HG03432 (cell line): ENCODE measurements around the gene MEGF6.

Experiments used
- ATAC-seq: cut with Tn5 transposase; IDR thresholded peaks from one replicate; pipeline ENCODE4 v1.9.1; 2021; ENCODE audit warnings: mild to moderate bottlenecking, moderate library complexity; ENCODE audit not compliant: unreplicated experiment

MEGF6 gene

DNA sequence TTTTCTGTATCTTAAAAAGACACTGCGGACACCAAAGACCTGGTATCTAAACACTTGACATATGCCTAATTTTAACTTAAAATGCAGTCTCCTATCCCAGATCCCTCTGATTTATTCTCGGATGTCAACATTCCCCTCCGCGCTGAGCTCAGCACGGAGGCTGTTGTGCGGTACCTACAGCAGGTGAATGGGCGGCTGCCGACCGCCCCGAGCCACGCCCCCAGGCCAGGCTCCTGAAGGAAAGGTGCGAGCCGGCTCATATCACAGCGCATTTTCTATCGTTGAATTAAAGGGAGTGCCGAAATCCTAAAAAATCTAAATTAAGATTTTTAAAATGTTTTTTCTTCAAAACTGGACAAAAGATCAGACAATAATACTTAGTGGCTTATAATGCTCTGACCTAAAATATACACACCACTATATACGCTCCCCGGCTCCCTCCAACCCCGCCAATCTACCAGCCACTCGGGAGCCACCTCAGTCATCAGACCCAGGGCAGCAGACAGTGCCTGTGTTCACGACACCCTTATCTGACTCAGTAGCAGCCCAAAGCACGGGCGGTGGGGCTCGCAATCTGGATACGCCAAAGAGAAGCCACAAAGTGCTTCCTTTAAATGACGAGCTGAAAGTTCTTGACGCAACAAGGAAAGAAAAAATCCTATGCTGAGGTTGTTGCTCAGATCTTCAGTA is 34.5 kb upstream of the MEGF6 start:
- no peak for ATAC-seq

GRCh38 chr1:3645247-3645646 is 33.9 kb upstream of the MEGF6 start:
- no peak for ATAC-seq

DNA sequence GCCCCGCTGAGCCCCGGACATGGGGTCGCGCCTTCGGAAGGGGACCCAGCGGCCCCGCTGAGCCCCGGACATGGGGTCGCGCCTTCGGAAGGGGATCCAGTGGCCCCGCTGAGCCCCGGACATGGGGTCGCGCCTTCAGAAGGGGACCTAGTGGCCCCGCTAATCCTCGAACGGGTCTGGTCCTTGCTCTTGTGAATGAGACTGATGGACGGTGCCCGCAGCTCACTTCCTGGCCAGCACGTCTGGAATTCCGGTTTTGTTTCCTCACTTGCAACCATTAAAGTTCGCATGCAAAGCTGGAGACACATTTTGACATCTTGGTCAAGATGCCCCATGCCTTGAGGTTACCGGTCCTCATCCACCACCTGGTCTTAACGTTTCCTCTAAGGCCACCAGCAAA is 33.0 kb upstream of the MEGF6 start:
- no peak for ATAC-seq

DNA sequence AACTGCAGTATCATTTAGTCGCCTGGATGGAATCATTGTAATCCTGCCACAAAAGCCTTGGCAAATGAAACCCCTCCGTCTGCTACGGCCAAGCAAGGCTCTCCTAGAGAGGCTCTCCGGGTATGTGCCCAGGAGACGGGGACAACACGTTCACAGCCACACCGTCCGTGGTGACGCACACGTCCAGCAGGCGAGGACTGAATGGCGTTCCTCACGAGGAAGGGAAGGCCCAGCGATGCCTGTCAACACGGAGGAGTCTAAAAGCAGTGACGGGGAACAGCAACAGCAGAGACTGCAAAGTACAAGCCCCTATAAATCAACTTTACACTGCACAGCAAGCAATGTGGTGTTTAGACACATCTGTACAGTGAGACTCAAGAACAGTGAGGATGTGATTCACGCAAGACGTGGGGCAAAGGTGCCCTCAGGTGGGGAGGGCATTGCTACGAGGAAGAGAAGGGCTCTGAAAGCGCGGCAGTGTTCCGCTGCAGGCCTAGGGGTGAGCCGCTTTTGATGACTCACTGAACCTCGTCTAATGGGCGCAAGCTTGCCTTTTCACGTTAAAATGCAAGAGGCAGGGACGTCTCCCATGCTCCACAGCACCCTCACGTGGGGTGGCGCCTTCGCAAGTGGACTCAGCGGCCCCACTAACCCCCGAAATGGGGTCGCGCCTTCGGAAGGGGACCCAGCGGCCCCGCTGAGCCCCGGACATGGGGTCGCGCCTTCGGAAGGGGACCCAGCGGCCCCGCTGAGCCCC is 31.8 kb upstream of the MEGF6 start:
- no peak for ATAC-seq

- no peak for ATAC-seq
Observed at GRCh38 chr1:3641816-3642215, 30.5 kb upstream of the MEGF6 start.

GRCh38 chr1:3641046-3641760 is 29.9 kb upstream of the MEGF6 start:
- ATAC-seq: no peak

DNA sequence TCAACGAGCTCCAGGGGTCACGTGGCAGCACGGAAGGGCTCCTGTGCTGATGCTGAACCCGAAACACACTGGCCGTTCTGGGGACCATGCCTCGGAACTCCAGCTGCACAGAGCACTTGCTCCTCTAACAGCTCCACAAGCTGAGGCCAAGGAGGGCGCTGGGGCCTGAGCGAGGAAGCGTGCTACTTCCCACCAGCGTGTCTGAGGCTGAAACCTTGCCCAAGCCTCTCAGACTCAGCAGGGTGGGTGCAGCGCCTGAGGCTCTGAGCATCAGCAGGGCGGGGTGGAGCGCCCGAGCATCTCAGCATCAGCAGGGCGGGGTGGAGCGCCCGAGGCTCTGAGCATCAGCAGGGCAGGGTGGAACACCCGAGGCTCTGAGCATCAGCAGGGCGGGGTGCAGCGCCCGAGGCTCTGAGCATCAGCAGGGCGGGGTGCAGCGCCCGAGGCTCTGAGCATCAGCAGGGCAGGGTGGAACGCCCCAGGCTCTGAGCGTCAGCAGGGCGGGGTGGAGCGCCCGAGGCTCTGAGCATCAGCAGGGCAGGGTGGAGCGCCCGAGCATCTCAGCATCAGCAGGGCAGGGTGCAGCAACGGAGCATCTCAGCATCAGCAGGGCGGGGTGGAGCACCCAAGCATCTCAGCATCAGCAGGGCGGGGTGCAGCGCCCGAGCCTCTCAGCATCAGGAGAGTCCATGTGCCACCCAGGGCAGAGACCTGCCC is 29.0 kb upstream of the MEGF6 start:
- no peak for ATAC-seq

DNA sequence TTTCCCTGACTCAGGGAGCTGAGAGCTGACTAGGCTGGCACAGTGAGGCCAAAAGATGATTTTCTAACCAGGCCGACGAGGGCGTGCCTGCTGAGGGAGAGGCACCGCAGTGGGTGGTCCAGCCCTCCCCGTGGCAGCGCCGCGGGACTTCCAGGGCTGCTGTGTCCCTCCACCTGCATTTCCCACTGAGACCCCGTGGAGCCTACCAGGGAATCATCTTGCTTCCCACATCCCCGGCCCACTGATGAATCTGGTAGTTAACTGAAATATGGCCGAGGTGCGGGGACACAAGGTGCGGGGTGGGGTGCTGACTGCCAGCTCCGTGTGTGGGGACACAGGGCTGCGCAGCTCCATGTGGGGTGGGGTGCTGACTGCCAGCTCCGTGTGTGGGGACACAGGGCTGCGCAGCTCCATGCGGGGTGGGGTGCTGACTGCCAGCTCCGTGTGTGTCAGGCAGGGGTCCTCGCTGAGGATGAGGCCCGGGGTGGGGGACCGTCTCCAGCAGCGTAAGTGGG is 28.1 kb upstream of the MEGF6 start:
- no peak for ATAC-seq

DNA sequence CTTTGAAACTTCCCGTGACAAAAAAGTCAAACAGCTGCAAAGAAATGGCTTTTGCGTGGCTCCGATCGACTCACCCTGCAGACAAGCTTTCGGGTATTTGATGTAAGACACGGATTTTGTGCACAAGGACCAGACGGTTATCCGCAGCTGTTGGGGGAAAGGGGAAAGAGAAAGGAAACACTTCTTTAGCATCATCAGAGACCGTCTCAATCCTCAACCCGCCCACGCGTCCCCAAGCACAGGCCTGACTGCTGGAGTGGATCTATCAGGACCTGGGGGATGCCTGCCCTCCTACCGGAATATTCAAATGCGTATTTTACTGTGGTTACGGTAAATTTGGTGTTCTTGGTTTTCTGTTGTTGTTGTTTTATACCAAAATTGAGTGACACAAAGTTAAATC is 27.4 kb upstream of the MEGF6 start:
- ATAC-seq: no peak

DNA sequence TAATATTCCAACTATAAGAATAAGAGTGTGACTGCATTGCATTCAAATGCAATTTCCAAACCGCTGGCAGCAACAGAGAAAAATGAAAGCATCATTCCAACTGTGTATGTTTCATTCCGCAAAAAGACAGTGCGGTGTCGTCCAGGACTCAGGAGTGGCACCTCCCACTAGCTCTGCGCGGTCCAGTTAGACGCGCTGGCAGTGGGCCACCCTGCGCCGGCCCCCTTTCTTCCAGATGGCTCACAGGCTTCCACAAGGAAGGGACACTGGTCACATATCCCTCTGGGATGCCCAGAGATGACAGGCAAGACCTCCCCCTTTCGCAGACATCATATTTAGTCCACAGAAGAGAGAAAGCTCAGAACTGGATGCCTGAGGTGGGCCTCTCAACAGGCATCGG is 26.7 kb upstream of the MEGF6 start:
- no peak for ATAC-seq

DNA sequence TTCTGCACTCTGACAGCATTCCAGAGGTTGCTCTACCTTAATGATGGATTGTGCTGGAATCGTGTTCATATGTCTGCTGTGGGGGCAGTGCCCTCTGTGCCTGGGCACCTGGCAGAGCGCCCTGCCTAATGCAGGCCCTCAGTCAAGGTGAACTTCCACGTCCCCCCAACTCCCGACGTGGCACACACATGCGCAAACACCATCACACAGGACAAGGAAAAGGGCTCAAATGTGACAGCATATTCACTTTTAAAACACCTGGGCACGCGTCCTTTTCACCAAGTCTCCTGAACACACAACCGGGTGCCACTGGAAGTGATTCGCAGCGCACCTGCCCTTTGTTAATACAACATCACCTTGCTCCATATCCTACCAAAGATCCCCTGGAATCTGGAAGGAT is 25.2 kb upstream of the MEGF6 start:
- no peak for ATAC-seq

DNA sequence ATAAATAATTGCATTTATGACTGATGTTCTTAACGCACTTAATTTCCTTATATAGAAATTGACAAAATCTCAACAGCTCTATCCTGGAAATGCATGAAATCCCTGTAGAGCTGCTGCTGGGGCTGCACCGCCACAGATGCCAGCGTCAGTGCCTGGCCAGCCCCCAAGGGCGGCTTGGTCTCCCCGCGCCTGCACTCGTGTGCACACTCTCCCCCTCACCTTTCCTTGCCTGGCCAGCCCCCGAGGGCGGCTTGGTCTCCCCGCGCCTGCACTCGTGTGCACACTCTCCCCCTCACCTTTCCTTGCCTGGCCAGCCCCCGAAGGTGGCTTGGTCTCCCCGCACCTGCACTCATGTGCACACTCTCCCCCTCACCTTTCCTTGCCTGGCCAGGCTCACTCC is 24.8 kb upstream of the MEGF6 start:
- ATAC-seq: no peak

DNA sequence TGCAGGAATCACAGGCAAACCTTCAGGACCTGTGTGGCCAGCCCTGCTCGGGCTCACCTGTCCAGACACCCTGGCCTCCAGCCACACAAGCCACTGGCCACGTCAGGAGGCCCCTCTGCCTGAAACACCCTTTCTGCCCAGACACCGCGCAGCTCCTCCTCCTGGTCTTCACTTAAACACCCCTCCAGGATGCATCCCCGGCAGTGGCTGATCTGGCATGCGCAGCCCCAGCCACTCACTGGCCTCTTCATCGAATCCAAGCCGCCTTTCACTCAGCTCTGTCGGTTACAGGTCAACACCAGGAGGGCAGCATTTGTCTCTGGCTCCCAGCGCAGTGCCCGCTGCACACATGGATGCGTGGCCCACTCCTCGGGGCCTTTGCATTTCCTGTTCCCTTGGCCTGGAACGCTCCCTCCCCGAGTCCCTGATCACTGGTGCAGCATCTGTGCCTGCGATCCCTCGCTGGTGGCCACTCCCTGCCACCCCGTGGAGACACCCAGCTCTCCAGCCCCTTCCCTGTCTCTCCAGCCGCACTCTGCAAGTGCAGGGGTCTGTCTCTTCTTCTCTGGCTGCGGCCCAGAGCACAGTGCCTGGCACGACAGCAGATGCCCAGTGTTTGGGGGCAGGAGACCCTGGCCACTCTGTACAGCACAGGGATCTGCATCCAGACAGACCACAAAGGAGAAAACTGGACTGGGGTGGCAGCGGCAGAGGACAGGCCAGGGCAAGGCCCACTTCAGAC is 22.9 kb upstream of the MEGF6 start:
- no peak for ATAC-seq

- no peak for ATAC-seq
Observed at GRCh38 chr1:3633344-3634058, 22.2 kb upstream of the MEGF6 start.

DNA sequence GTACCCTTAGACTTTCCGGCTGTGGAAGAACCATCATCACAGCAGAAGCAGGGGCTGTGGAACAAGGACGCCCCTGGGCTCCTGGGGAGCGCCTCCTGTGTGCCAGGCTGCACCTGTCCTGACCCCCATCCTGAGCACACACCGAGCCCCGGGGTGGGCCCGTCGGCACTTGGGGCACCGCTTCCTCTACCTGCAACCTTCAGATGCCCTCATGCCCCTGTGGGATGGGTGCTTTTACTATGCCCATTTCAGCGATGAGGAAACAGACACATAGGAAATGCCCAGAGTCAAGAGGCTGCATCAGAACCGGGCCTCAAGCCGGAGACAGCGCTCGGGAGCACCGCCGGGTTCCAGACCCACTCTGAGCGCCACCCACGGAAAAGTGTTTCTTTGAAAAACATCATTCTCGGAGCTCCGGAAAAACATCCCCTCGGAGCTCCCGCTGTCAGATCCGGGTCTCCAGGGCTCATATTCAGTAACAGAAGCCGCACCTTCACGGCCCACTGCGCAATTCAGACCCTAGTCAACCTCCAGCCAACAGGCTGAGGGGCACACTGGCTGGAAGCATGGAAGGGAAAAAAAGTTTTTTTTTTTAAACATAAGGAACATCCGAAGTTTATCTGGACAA is 21.5 kb upstream of the MEGF6 start:
- no peak for ATAC-seq

- no peak for ATAC-seq
Observed at GRCh38 chr1:3632298-3632697, 21.0 kb upstream of the MEGF6 start.

GRCh38 chr1:3631320-3632260 is 20.3 kb upstream of the MEGF6 start:
- no peak for ATAC-seq

GRCh38 chr1:3630914-3631313 is 19.6 kb upstream of the MEGF6 start:
- ATAC-seq: no peak
